ENCODE data around the gene NEURL1.

The NEURL1 gene

DNA sequence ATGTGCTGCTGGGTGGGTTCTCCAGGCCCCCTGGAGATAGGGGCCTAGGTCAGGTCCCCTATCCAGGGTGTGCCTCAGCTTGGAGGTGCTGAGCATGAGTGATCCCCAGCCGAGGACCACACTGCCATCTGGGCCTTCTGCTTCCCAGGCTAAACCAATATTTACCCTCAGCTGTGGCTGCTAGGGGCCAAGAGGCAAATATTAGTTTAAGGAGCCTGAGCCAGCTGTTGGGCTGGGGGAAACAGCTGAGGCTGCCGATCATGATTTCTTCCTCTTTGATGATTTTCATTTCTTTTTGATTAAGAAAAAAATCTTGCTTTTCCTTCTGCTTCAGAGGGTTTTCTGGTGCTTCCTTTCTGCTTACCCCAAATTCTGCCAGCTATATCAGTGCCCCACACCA lies 83.4 kb downstream of the NEURL1 start:
- TF ChIP-seq, protein P1, sequence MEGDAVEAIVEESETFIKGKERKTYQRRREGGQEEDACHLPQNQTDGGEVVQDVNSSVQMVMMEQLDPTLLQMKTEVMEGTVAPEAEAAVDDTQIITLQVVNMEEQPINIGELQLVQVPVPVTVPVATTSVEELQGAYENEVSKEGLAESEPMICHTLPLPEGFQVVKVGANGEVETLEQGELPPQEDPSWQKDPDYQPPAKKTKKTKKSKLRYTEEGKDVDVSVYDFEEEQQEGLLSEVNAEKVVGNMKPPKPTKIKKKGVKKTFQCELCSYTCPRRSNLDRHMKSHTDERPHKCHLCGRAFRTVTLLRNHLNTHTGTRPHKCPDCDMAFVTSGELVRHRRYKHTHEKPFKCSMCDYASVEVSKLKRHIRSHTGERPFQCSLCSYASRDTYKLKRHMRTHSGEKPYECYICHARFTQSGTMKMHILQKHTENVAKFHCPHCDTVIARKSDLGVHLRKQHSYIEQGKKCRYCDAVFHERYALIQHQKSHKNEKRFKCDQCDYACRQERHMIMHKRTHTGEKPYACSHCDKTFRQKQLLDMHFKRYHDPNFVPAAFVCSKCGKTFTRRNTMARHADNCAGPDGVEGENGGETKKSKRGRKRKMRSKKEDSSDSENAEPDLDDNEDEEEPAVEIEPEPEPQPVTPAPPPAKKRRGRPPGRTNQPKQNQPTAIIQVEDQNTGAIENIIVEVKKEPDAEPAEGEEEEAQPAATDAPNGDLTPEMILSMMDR (IDR thresholded peaks at IDR 0.05; ENCODE audit: low read depth, low read length) = no peak
- no peak overlapping the region for H3K4me3 ChIP-seq (ENCODE audit: low read depth, low read length)
- DNase-seq (ENCODE audit: low read depth, low spot score) = no peak
- in situ Hi-C loops (cut with HindIII; ENCODE audit: low sequenced_read_pairs) = no loop called here

DNA sequence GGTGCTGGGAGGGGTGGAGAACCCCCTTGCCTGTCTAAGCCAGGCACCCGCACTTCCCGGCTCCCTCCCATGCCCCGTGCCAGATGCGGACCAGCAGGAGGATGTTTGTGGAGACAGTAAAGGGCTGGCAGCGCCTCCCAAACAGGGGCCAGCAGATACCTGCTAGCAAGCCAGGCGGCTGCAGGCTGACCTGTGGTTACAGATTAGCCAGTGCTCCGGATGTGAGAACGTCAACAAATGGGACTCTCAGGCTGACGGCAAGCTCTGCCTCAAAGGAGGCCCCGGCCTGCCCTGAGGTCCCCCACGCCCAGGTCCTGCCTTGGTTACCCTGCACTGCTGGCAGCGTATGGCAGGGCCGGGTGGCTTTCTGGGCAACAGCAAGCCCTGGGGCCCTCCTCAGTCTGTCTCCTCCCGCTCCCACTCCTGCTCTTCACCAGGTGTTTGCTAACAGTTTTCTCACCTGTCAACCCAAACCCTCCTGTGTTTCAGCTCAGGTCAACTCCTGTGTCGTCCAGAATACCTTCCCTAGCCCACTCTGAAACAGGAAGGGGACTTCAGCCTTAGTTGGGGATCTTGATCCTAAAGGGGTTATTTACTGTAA lies 85.4 kb downstream of the NEURL1 start:
- TF ChIP-seq, protein P1 (IDR thresholded peaks at IDR 0.05; ENCODE audit: low read depth, low read length) = no peak
- no peak for DNase-seq (ENCODE audit: low read depth, low spot score)
- no peak overlapping the region for H3K4me3 ChIP-seq (ENCODE audit: low read depth, low read length)
- in situ Hi-C loops (cut with HindIII; ENCODE audit: low sequenced_read_pairs) = no loop called here

DNA sequence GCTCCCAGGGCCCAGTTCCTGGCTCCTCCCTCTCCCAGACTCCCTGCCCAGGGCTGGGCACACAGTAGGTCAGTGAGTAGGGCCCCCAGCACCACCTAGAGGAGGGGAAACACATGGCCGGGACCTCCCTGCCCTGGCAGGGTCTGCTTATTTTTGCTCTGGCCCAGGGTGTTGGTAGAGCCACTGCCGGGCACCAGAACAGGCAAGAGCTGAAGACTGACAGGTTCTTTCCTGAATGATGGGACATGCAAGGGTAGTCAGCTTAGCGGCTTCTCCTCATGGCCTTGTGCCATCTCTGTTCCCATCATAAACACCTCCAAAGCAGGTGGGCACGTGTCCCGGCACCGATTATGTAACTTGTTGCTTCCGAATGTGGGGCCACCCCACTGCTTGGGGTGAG lies 86.5 kb downstream of the NEURL1 start:
- no peak for DNase-seq (ENCODE audit: low read depth, low spot score)
- H3K4me3 ChIP-seq (ENCODE audit: low read depth, low read length) = no peak overlapping the region
- in situ Hi-C loops (cut with HindIII; ENCODE audit: low sequenced_read_pairs) = no loop called here
- TF ChIP-seq, protein P1 (IDR thresholded peaks at IDR 0.05; ENCODE audit: low read depth, low read length) = no peak

DNA sequence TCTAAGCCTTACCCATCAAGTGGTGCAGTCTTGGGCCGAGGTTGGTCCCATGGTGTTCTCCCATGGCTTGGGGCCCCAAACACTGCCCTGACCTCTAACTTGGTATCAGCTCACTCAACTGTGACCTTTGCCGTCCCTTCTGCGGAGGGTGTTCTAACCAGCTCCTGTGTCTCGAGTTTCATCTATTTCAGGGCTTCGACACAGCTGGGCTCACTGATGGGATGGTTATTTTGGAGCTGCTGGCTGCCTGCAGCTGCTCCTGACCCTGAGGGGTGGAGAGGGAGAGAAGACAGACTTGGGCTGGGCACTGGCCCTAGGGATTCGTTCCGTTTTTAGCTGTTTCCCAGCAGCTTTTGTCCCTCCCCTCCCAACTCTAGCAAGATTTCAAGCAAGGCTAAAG lies 86.9 kb downstream of the NEURL1 start:
- DNase-seq (ENCODE audit: low read depth, low spot score) = no peak
- no peak overlapping the region for H3K4me3 ChIP-seq (ENCODE audit: low read depth, low read length)
- TF ChIP-seq, protein P1 (IDR thresholded peaks at IDR 0.05; ENCODE audit: low read depth, low read length) = no peak
- in situ Hi-C loops (cut with HindIII; ENCODE audit: low sequenced_read_pairs) = no loop called here

DNA sequence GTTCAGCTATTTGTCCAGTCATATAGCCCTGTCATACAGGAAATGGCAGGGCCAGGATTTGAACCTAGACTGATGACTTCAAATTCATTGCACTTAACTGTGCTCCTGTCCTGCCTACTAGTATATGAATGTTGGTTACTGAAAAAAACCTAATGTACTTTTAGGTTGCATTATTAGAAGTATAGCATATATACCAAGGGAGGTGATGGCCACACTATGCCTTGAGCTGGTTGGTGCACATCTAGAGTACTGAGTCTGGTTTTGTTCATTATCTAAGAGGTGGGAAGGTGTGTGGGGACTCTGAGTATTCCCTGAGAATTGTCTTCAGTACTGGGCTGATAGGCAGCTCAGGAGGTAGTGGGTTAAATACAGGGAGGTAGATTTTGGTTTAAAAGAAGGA lies 88.0 kb downstream of the NEURL1 start:
- no peak for DNase-seq (ENCODE audit: low read depth, low spot score)
- TF ChIP-seq, protein P1 (IDR thresholded peaks at IDR 0.05; ENCODE audit: low read depth, low read length) = no peak
- in situ Hi-C loops (cut with HindIII; ENCODE audit: low sequenced_read_pairs) = no loop called here
- no peak overlapping the region for H3K4me3 ChIP-seq (ENCODE audit: low read depth, low read length)

DNA sequence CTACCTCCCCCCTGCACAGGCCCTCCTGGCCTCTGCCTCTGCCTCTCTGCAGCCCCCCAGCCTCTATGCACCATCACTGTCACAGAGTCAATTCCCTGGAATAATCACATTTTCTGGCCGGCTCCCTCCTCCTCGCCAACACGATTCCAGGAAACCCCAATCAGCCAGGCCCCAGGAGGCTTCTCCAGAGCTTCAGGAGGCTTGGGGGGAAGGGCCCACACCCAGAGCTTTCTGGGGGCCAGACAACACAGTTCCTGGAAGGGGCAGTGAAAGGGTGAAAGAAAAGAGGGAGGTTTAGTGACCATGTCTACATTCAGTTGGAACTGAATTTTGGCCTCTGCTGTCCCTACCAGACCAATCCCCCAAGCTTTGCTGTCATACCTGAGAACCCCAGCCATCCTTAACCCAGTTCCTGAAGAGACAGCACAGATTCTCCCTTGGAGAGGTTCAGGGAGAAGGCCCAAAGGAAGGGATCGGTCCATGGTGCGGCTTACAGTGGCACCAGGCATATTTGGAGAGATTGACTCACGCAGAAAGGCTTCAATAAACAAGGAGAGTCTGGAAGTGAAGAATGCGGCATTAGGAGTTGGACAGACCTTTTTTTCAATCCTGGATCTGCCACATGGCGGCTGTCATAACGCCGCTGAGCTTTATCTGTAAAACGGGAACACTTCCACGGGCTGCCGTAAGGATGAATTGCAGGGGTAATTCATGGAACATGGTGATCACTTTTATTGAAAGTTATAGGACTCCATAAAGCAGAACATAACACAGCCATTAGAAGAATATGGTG lies 89.0 kb downstream of the NEURL1 start:
- TF ChIP-seq, protein P1 (IDR thresholded peaks at IDR 0.05; ENCODE audit: low read depth, low read length) = no peak
- in situ Hi-C loops (cut with HindIII; ENCODE audit: low sequenced_read_pairs) = no loop called here
- H3K4me3 ChIP-seq (ENCODE audit: low read depth, low read length) = no peak overlapping the region
- no peak for DNase-seq (ENCODE audit: low read depth, low spot score)
